ENCODE data around the gene RTN4.

GRCh38 chr2:54944724-54945326, 105.4 kb downstream of the RTN4 start:
- TF ChIP-seq CTCF (IDR thresholded peaks at IDR 0.05): no peak
- no peak for TF ChIP-seq POLR2A (IDR thresholded peaks at IDR 0.05)
- TF ChIP-seq EP300 (IDR thresholded peaks at IDR 0.05): no peak
